HG03571 (cell line): ENCODE data around the gene PLB1.
"Not testable (repeated sequence)": the region's sequence is repeated elsewhere in the genome, so short reads cannot be mapped to it uniquely, and the experiment has no call there.

Source experiments
- ATAC-seq: cut with Tn5 transposase; IDR thresholded peaks from one replicate; pipeline ENCODE4 v1.9.1; 2021; ENCODE audit not compliant: unreplicated experiment

PLB1 gene

DNA sequence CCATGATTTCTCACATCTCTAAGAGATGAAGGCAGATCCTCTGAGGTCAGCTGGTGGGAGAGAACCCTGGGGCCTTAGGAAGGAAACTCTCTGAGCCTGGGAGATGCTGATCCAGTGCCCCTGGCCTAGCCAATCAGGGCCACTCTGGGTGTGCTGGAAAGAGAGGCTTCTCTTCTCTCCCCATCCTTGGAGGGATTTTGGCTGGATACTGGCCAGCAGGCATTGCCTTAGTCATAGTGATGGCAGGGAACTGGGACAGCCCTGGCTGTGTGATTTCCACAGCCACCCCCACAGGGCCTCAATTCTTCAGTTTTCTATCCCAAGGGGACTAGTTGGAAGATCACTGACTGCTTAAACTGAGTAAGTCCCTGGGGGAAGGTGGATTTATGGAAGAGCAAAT is 26.6 kb upstream of the PLB1 start:
- no peak for ATAC-seq

DNA sequence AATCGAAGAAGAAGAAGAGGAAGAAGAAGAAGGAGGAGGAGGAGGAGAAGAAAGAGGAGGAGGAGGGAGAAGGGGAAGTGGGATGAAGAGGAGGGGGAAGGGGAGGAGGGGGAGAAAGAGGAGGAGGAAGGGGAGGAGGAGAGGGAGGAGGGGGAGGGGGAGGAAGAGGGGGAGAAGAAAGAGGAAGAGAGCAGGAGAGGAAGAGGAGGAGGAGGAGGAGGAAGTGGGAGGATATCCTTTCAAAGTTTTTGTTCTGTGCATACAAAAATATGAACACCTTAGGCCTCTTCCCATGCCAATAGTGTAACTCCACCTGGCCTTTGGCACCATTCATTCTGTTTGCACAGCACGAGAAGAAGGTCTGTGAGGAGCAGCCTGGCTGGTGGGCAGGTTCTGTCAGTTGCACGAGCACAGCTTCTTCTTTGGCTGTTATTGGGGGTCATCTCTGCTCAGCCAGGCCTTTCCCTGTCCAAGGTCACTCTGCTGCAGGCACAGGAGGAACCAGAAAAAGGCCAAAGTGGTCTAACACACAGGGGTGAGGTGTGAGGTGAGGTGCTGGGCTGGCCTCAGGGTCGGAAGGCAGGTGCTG is 25.8 kb upstream of the PLB1 start:
- no peak for ATAC-seq

DNA sequence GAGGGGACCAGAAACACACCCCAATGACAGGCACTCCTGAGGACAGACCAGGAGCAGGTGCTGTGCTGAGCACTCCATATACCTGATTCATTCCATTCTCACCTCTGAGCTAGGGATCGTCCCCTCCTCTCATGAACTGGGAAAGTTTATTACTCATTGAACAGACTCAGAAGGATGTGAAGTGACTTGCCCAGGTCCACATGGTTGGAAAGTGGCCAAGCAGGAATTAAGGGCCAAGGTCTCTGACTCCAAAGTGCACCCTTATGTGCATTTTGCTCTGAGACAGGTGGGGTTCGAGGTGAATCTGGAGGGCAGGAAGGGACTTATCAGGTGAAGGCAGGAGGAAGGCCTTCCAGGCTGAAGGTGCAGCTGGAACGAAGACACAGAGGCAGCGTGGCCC is 25.1 kb upstream of the PLB1 start:
- no peak for ATAC-seq

DNA sequence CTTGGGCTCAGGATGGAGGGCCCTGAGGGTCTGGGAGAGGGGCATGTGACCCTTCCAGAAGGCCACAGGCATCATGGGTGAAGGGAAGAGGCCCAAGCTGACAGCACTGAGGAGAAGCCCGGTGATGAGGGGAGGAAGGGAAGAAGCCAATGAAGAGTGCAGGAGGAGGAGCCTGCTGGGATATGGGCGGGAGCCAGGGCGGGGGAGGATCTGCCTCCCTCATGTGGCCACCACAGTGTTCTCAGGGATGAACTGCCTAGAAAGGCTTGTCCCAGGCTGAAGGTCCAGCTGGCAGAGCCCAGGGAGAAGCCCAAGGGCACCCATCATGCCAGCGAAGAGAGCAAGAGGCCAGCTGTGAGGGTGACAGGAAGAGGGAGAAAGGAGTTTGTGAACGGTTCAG is 24.6 kb upstream of the PLB1 start:
- ATAC-seq = no peak

DNA sequence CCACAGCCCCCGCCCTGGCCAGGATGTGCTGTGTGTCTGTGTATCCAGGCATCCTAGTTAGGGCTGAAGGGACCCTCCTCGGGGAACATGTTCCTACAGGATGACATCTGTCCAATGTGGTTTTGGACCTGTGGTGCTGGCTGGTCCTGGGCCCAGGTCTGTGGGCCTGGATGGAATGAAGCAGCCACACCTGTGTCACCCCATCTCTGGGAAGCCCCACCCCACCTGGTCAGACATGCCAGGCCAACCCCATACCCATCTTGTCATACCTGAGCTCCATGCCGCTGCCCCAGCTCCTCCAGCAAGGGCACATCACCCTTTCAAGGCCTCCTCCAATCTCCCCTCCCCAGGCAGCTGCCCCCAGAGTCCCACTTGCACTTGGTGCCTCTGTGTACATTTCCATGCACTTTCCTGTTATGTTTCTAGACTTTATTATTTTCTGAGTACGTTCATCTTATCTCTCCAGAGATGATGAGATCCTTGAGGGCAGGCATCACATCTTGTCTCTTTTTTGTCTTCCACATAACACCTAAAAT is 24.1 kb upstream of the PLB1 start:
- ATAC-seq = no peak

DNA sequence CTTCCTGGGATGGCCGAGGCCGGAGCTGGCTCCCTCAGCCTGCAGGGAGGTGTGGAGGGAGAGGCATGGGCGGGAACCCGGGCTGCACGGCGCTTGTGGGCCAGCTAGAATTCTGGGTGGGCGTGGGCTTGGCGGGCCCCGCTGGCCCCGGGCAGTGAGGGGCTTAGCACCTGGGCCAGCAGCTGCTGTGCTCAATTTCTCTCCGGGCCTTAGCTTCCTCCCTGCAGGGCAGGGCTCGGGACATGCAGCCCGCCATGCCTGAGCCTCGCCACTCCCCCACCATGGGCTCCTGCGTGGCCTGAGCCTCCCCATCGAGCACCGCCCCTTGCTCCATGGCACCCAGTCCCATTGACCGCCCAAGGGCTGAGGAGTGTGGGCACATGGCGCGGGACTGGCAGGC is 23.2 kb upstream of the PLB1 start:
- ATAC-seq = not testable (repeated sequence)

DNA sequence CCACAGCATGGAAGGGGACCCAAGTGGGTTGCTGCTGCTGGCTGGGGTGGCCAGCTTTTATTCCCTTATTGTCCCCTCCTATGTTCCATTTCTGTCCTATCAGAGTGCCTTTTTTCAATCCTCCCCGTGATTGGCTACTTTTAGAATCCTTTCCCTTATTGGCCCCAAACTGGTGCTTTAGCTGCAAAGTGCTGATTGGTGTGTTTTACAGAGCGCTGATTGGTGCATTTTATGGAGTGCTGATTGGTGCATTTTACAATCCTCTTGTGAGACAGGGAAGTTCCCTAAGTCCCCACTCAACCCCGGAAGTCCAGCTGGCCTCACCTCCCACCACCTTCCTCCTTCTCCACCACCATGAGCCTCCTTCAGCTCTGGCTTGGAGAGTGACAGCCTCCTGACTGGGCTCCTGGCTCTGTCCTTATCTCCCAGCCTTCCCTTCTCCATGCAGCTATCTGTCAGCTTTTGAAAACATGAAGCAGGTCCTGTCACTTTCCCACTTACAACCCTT is 20.7 kb upstream of the PLB1 start:
- no peak for ATAC-seq

DNA sequence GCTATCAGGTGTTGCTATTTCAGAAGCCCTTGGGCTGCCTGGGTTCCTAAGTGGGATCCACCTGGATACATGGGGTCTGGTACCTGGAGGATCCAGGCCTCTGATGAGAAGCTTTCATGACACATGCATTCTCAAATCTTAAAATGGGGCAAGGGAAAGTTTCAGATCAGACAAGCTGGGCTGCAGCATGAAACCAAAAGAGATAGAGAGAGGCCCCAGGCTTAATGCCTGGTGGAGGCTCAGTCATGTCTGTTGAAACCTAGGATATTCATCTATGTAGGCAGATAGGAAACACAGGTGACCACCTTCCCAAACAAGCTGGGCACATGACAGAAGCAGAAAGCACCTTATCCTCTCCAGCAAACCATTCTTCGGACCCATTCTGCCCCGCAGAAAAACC is 18.8 kb upstream of the PLB1 start:
- ATAC-seq = no peak

DNA sequence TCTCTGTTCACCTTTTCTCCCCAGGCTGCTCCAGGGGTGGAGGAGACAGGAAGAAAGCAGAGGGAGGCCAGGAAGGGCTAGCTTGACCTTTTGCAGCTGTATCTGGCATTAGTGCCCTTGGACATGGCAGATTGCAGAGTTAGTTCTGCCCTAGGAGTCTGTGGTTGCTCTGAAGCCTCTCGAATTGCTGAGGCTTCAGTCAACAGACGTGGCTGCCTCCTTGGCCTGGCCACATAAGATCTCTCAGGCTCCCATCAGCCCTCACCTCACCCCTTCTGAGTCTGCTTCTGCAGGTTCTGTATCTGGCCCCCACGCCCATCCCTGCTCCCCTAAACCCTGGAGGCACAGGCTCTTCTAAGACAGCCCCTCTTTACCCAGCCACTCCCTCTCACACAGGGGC is 18.2 kb upstream of the PLB1 start:
- no peak for ATAC-seq

DNA sequence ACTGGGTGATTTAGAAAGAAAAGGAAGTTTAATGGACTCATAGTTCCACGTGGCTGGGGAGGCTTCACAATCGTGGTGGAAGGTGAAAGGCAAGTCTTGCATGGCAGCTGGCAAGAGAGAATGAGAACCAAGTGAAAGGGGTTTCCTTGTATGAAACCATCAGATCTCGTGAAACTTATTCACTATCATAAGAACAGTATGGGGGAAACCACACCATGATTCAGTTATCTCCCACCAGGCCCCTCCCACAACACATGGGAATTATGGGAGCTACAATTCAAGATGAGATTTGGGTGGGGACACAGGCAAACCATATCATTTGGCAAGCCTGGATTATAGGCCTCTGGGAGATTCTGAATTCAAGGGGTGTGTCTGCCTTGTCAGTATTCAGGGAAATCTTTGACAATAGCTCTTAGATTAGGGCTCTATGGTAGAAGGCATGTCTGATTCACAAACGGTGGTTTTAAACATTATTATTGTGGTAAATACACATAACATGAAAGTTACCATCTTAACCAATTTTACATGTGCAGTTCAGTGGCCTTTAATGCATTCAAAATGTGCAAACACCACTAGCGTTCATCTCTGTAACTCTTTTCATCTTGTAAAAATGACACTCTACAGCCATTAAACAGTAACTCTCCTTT is 15.3 kb upstream of the PLB1 start:
- no peak for ATAC-seq

DNA sequence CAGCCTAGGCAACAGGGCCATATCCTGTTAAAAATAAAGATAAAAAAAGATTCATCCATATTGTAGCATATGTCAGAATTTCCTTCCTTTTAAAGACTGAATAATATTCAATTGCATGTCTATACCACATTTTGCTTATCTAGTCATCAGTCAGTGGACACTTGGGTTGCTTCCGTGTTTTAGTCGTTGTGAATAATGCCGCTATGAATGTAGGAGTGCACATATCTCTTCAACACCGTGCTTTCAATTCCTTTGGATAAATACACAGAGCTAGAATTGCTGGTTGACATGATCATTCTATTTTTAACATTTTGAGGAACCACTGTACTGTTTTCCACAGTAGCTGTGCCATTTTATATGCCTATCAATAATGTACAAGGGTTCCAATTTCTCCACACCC is 14.0 kb upstream of the PLB1 start:
- ATAC-seq = no peak

DNA sequence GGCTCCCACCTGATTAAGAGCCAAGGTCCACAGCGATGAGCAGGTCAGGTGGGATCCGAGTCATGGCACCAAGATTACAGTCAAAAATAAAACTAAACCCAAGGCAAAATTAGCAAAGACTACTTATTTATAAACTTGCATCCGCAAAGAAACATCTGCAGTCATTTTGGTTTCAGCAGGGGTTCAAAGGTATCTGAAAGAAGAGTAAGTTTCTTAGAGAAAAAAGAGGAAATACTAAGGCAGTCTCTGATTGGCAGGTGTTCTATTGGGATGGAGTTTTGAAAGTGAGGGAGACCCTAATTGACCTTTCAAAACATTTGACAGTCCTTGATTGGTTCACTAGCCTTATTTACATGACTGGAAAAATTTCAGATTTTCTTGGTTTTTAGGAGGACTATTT is 11.0 kb upstream of the PLB1 start:
- no peak for ATAC-seq

DNA sequence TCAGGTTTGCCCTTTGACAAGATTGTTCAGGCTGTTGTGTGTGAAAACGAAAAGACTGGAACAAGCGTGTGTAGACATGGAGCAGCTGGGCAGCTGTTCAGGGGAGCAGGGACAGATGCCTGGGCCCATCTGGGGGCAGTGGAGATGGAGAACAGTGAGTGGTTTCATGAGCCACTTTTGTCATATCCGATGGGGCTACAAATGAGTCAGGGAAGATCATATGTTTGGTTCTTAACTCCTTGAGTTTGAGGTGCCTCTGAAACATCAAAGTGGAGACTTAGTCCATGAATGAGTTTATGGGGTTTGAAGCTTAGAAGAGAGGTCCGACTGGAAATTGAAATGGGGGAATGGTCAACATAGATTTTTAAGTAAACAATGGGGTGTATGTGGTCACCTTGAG is 9.3 kb upstream of the PLB1 start:
- ATAC-seq = no peak

DNA sequence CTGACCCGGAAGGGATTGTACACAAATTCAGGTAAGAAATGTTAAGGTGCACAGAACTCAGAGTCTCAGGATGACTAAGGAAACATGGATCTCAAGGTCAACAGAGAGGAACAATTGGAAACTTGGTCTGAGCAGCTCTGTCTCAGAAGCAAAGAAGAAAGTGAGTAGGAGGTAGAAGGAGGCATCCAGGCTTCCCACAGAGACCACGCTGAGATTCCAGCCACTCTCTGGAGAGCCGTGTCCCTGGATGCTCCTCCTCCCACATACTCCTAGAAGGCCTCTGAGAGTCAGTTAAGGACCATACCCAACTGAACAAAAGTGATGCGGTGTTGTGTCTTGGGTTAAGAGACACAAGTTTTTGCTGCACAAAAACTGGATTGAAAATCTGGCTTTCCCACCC is 8.6 kb upstream of the PLB1 start:
- ATAC-seq = no peak

DNA sequence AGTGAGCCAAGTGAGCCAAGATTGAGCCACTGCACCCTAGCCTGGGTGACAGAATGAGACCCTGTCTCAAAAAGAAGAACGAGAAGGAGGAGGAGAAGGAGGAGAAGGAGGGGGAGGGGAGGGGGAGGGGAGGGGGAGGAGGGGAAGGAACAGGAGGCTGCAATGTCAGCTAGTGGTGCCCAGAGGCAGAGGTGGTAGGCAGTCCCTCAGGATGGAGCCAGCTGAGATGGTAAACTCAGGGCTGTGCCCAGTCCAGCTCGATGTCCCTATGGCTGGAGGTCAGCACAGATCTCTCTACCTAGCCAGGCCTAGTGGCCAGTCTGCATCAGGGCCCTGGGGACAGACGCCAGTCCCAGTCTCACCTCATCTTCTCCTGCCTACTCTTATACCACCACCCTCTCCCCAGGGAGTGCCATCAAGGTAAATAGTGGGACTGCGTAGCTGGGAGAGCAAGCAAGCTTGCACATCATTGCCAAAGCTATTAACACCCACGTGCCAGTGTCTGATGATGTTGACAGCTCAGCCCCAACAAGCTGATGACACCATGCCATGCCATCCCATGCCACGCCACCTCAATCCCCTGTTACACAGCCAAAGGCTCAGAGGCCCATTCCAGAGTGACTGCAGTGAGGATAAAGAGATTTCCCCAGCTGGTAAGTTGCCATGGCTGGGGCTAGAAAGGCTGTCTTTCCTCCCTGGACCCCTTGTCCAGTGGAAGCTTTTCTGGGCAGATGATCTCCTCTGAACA is 7.6 kb upstream of the PLB1 start:
- ATAC-seq = no peak

DNA sequence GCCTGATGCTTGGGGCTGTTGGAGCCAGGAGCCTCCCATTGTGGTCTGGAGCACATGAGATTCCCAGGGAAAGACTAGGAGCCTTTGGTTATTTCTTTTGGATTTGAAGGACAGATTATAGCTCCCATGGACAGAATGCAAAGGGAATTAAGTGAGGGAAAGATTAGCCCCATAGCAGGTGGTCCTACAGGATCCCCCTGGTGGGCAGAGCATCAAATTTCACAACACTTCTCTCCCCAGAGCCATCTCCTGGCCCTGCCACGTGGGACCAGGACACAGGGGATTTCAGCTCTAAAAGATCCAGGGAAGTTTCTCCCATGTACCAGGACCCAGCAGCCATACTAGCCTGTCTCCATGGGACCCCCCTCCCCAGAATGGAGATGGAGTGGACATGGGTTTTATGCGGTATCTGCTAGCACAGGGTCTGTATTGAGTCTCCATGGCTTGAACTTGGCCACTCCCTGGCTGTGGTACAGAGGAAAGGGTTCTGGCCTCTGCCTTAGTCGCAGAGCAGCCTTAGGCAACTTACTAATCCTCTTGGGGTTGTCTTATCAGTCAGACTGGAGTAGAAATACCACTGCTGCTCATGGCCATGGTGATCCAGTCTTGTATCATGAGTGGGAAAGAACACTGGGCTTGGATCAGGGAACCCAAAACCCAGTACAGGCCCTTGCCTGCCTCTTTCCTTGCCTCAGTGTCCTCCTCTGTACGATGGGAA is 6.8 kb upstream of the PLB1 start:
- ATAC-seq = no peak

DNA sequence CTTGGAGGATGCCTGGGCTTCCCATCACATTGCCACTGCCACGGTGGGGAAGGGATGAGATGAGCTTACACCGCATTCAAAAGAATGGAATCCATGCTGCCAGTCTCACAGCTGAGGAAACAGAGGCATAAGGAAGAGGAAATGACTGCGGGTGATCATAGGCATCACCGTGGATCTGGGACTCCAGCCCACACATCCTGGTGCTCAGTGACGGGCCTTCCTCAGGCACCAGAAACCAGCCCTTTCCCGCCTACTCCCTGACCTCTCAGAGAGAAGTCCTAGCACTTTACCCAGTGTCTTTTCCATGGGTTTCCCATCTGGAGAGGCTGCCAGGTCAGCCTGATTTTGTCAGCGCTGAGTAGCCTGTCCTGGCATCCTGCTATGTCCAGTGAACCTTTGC is 5.3 kb upstream of the PLB1 start:
- ATAC-seq = no peak

DNA sequence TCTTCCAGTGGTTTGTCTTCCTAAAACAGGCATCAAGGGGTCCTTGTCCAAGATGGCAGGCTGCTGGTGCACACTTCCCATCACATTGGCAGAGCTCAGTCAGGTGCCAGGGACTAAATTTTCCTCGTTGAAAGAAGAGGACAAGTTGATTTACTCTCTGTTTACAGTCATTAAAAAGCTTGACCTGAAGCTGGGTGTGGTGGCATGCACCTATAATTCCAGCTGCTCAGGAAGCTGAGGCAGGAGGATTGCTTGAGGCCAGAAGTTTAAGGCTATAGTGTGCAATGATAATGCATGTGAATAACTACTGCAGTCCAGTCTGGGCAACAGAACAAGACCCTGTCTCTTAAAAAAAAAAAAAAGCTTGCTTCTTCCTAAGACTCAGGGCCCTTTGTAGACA is 3.6 kb upstream of the PLB1 start:
- no peak for ATAC-seq

DNA sequence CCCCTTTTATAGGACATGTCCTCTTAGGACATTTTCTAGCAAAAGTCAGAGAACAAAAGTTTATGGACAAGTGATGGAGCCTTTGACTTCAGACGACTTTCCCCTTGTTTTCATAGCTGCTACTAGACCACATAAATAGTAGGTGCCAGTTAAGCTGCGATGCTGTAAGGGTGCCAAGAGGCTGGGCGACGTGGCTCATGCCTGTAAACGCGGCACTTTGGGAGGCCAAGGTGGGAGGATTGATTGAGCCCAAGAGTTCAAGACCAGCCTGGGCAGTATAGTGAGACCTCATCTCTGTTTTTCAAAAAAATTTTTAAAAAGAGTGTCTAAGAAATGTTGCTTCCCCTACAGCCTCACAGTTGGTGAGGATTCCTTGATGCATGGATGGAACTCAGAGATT is 2.2 kb upstream of the PLB1 start:
- no peak for ATAC-seq

DNA sequence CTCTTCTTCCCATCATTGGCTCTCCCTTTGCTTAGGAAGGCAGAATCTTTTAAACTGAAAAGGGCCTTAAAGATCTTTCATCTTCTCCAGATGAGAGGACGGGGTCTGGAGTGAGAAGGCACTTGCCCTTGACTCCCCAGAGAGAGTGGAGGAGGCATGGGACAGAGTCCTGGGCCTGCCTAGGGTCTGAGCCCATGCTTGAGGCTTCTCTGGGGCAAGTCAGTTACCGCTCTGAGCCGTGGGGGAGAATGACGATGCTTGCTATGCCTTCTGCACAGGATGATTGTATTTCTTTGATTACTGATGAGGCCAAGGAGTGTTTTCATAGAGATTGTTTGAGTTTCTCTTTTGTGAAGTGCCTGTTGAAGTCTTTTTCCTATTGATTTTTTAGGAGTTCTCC is 921 bp downstream of the PLB1 start:
- ATAC-seq = no peak

DNA sequence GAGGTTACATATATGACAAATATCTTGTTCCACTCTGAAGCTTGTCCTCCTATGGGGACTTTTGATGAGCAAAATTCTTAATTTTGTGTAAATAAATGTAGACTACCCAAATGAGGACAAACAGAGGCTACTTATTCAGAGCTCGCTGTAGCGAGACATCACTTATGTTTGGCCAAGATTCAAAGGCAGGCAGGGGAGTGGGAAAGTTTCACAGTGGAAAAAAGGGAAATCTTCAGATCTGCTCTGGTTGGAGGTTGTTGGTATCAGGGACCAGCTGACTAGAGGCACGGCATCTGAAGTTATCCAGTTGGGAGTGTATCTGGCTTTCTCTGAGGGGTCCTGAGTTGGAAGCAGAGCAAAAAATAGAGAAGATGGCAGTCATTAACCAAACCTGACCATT is 1.3 kb downstream of the PLB1 start:
- ATAC-seq = no peak

DNA sequence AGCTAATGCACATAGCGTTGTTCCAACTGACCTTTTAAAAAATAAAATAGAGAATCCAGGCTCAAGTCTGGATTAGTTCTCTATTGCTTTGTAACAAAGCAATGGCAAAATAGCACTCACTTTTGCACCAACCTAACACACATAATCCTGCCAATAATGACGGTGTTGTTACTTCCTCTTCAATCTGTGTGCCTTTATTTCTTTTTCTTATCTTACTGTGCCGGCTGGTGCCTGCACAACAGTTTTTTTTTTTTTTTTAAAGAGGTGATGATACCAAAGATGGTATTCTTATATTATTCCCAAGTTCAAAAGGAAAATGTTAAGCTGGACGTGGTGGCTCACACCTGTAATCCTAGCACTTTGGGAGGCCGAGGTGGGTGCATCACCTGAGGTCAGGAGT is 3.4 kb downstream of the PLB1 start:
- ATAC-seq = no peak
